Measurements from ENCODE around the gene HNRNPC.
"Not testable (repeated sequence)": the region's sequence is repeated elsewhere in the genome, so short reads cannot be mapped to it uniquely, and the experiment has no call there.

HNRNPC gene

GRCh38 chr14:21215879-21216251 is 53.4 kb downstream of the HNRNPC start:
- H2BK5ac ChIP-seq (ENCODE audit: low read depth, low read length, poor library complexity, severe bottlenecking): no peak overlapping the region
- H3K9me3 ChIP-seq (ENCODE audit: control insufficient read depth, low read length): no peaks in the 10 kb centered on the region
- 100% methylated on average over 2 of the region's 4 CpGs for WGBS
- no peak overlapping the region for H2AK5ac ChIP-seq (ENCODE audit: low read length, severe bottlenecking)
- no peak overlapping the region for H3K9ac ChIP-seq (ENCODE audit: low read length)
- no peak overlapping the region for H3K23ac ChIP-seq (ENCODE audit: low read length in 2 of 2)
- H3K27ac ChIP-seq (ENCODE audit: low read length, poor library complexity, severe bottlenecking): no peak overlapping the region
- H2BK15ac ChIP-seq (ENCODE audit: low read depth, poor library complexity, severe bottlenecking): no peak overlapping the region
- no peaks in the 10 kb centered on the region for H3K27me3 ChIP-seq (ENCODE audit: control insufficient read depth in 1 of 2, insufficient read depth in 1 of 2, low read length in 2 of 2)
- H2BK120ac ChIP-seq (ENCODE audit: low read depth, low read length): no peak overlapping the region
- no peak overlapping the region for H2AFZ ChIP-seq (ENCODE audit: low read depth, low read length)
- H3K4me1 ChIP-seq (ENCODE audit: control insufficient read depth, insufficient read depth, low read depth, low read length): peaks cover 9% of the 10 kb centered on the region
- H3K4me2 ChIP-seq (ENCODE audit: low read length, poor library complexity, severe bottlenecking): no peak overlapping the region
- DNase-seq: no peak
- no peak overlapping the region for H3K4ac ChIP-seq (ENCODE audit: low read depth in 1 of 2, low read length in 2 of 2)
- H3K4me3 ChIP-seq (ENCODE audit: insufficient read depth in 1 of 2, low read depth in 1 of 2, low read length in 2 of 2): no peak overlapping the region
- no peak overlapping the region for H2BK12ac ChIP-seq (ENCODE audit: low read length in 2 of 2)
- H4K91ac ChIP-seq (ENCODE audit: low read length): no peak overlapping the region
- H4K8ac ChIP-seq (ENCODE audit: low read length): no peak overlapping the region
- no peak overlapping the region for H3K14ac ChIP-seq (ENCODE audit: low read length in 2 of 2)
- no peaks in the 10 kb centered on the region for H3K79me1 ChIP-seq (replicated peaks; ENCODE audit: low read length, poor library complexity, severe bottlenecking)
- no peak overlapping the region for H3K18ac ChIP-seq (ENCODE audit: low read depth in 1 of 2, low read length in 2 of 2)
- H3K36me3 ChIP-seq (ENCODE audit: control insufficient read depth in 1 of 2, insufficient read depth in 2 of 2, low read depth in 1 of 2, low read length in 2 of 2): peaks cover 24 to 98% of the 10 kb centered on the region in 2 experiments

GRCh38 chr14:21215130-21215878 is 53.9 kb downstream of the HNRNPC start:
- Histone ChIP-seq H3K4me1 (ENCODE audit: control insufficient read depth, insufficient read depth, low read depth, low read length) (peaks cover 7% of the 10 kb centered on the region), H2AK5ac (ENCODE audit: low read length, severe bottlenecking) (no peak overlapping the region), H3K4me3 (ENCODE audit: insufficient read depth in 1 of 2, low read depth in 1 of 2, low read length in 2 of 2) (no peak overlapping the region), H3K23ac (ENCODE audit: low read length in 2 of 2) (no peak overlapping the region), H3K18ac (ENCODE audit: low read depth in 1 of 2, low read length in 2 of 2) (no peak overlapping the region), H3K79me1 (replicated peaks; ENCODE audit: low read length, poor library complexity, severe bottlenecking) (no peaks in the 10 kb centered on the region), H3K4ac (ENCODE audit: low read depth in 1 of 2, low read length in 2 of 2) (no peak overlapping the region), H3K36me3 (ENCODE audit: control insufficient read depth in 1 of 2, insufficient read depth in 2 of 2, low read depth in 1 of 2, low read length in 2 of 2) (peaks cover 21 to 93% of the 10 kb centered on the region in 2 experiments), H4K8ac (ENCODE audit: low read length) (no peak overlapping the region), H3K4me2 (ENCODE audit: low read length, poor library complexity, severe bottlenecking) (no peak overlapping the region), H3K27me3 (ENCODE audit: control insufficient read depth in 1 of 2, insufficient read depth in 1 of 2, low read length in 2 of 2) (no peaks in the 10 kb centered on the region), H2BK5ac (ENCODE audit: low read depth, low read length, poor library complexity, severe bottlenecking) (no peak overlapping the region), H2AFZ (ENCODE audit: low read depth, low read length) (no peak overlapping the region), H2BK120ac (ENCODE audit: low read depth, low read length) (no peak overlapping the region), H2BK12ac (ENCODE audit: low read length in 2 of 2) (no peak overlapping the region), H3K9ac (ENCODE audit: low read length) (no peak overlapping the region), H3K9me3 (ENCODE audit: control insufficient read depth, low read length) (no peaks in the 10 kb centered on the region), H2BK15ac (ENCODE audit: low read depth, poor library complexity, severe bottlenecking) (no peak overlapping the region), H3K27ac (ENCODE audit: low read length, poor library complexity, severe bottlenecking) (no peak overlapping the region), H3K14ac (ENCODE audit: low read length in 2 of 2) (no peak overlapping the region), H4K91ac (ENCODE audit: low read length) (no peak overlapping the region)
- whole genome bisulfite sequencing: 98% methylated on average over 6 of the region's 8 CpGs
- DNase-seq: no peak

- Histone ChIP-seq H2BK12ac (ENCODE audit: low read length in 2 of 2) (no peak overlapping the region), H2AK5ac (ENCODE audit: low read length, severe bottlenecking) (no peak overlapping the region), H3K9me3 (ENCODE audit: control insufficient read depth, low read length) (no peaks in the 10 kb centered on the region), H3K14ac (ENCODE audit: low read length in 2 of 2) (no peak overlapping the region), H4K91ac (ENCODE audit: low read length) (no peak overlapping the region), H3K9ac (ENCODE audit: low read length) (no peak overlapping the region), H3K4me1 (ENCODE audit: control insufficient read depth, insufficient read depth, low read depth, low read length) (peaks cover 3% of the 10 kb centered on the region), H3K4me3 (ENCODE audit: insufficient read depth in 1 of 2, low read depth in 1 of 2, low read length in 2 of 2) (no peak overlapping the region), H3K27ac (ENCODE audit: low read length, poor library complexity, severe bottlenecking) (no peak overlapping the region), H3K4me2 (ENCODE audit: low read length, poor library complexity, severe bottlenecking) (no peak overlapping the region), H2BK120ac (ENCODE audit: low read depth, low read length) (no peak overlapping the region), H3K23ac (ENCODE audit: low read length in 2 of 2) (no peak overlapping the region), H4K8ac (ENCODE audit: low read length) (no peak overlapping the region), H3K36me3 (ENCODE audit: control insufficient read depth in 1 of 2, insufficient read depth in 2 of 2, low read depth in 1 of 2, low read length in 2 of 2) (peaks cover 18 to 94% of the 10 kb centered on the region in 2 experiments), H3K18ac (ENCODE audit: low read depth in 1 of 2, low read length in 2 of 2) (no peak overlapping the region), H2BK5ac (ENCODE audit: low read depth, low read length, poor library complexity, severe bottlenecking) (no peak overlapping the region), H3K27me3 (ENCODE audit: control insufficient read depth in 1 of 2, insufficient read depth in 1 of 2, low read length in 2 of 2) (no peaks in the 10 kb centered on the region), H3K79me1 (replicated peaks; ENCODE audit: low read length, poor library complexity, severe bottlenecking) (peaks cover under 1% of the 10 kb centered on the region), H2BK15ac (ENCODE audit: low read depth, poor library complexity, severe bottlenecking) (no peak overlapping the region), H3K4ac (ENCODE audit: low read depth in 1 of 2, low read length in 2 of 2) (no peak overlapping the region), H2AFZ (ENCODE audit: low read depth, low read length) (no peak overlapping the region)
- 100% methylated on average over 1 of the region's 1 CpG for WGBS
- no peak for DNase-seq
These were observed 55.6 kb downstream of the HNRNPC start for GRCh38 chr14:21213652-21214051.

- not testable (repeated sequence) for H3K27me3 ChIP-seq (ENCODE audit: control insufficient read depth in 1 of 2, insufficient read depth in 1 of 2, low read length in 2 of 2); H3K9ac ChIP-seq (ENCODE audit: low read length); H3K4me2 ChIP-seq (ENCODE audit: low read length, poor library complexity, severe bottlenecking); H3K4me1 ChIP-seq (ENCODE audit: control insufficient read depth, insufficient read depth, low read depth, low read length); H3K4ac ChIP-seq (ENCODE audit: low read depth in 1 of 2, low read length in 2 of 2); H2BK5ac ChIP-seq (ENCODE audit: low read depth, low read length, poor library complexity, severe bottlenecking); H2BK15ac ChIP-seq (ENCODE audit: low read depth, poor library complexity, severe bottlenecking); H2BK120ac ChIP-seq (ENCODE audit: low read depth, low read length); H3K27ac ChIP-seq (ENCODE audit: low read length, poor library complexity, severe bottlenecking); H2AFZ ChIP-seq (ENCODE audit: low read depth, low read length); H3K23ac ChIP-seq (ENCODE audit: low read length in 2 of 2); H3K4me3 ChIP-seq (ENCODE audit: insufficient read depth in 1 of 2, low read depth in 1 of 2, low read length in 2 of 2); H2BK12ac ChIP-seq (ENCODE audit: low read length in 2 of 2); H3K18ac ChIP-seq (ENCODE audit: low read depth in 1 of 2, low read length in 2 of 2); H4K91ac ChIP-seq (ENCODE audit: low read length); H3K14ac ChIP-seq (ENCODE audit: low read length in 2 of 2); DNase-seq; H3K9me3 ChIP-seq (ENCODE audit: control insufficient read depth, low read length); H3K79me1 ChIP-seq (replicated peaks; ENCODE audit: low read length, poor library complexity, severe bottlenecking); H2AK5ac ChIP-seq (ENCODE audit: low read length, severe bottlenecking); H4K8ac ChIP-seq (ENCODE audit: low read length)
- WGBS: 96% methylated on average over 4 of the region's 8 CpGs
- H3K36me3 ChIP-seq (ENCODE audit: control insufficient read depth in 1 of 2, insufficient read depth in 2 of 2, low read depth in 1 of 2, low read length in 2 of 2): peaks cover 18 to 94% of the 10 kb centered on the region in 2 experiments
These were observed 56.4 kb downstream of the HNRNPC start for GRCh38 chr14:21212824-21213223.

Data from mesenchymal stem cell (in vitro differentiated cells and primary cell).